Tibial nerve (tissue), 4 donors: ENCODE data around the gene TMEM204.

Source experiments
- CTCF ChIP-seq, 5 experiments: fragments of 200-600 bp in 3 of 5; fragments of 450-650 bp in 2 of 5; sonication (generic) in 3 of 5; IDR thresholded peaks; one replicate each; pipeline ENCODE4 v1.5.1; 2016 to 2019; ENCODE audit warnings: antibody characterized with exemption in 5 of 5, mild to moderate bottlenecking in 3 of 5, moderate library complexity in 2 of 5
- EP300 ChIP-seq, 2 donors: sonication (generic); formaldehyde crosslinking; IDR thresholded peaks; one replicate each; pipeline ENCODE4 v1.6.1; 2017; ENCODE audit warnings: antibody characterized with exemption in 2 of 2, mild to moderate bottlenecking in 1 of 2
- POLR2A ChIP-seq, 2 donors: fragments of 450-650 bp; IDR thresholded peaks; one replicate each; pipeline ENCODE4 v1.6.1; 2017; ENCODE audit warnings: antibody characterized with exemption in 2 of 2, mild to moderate bottlenecking in 2 of 2, moderate library complexity in 2 of 2

DNA sequence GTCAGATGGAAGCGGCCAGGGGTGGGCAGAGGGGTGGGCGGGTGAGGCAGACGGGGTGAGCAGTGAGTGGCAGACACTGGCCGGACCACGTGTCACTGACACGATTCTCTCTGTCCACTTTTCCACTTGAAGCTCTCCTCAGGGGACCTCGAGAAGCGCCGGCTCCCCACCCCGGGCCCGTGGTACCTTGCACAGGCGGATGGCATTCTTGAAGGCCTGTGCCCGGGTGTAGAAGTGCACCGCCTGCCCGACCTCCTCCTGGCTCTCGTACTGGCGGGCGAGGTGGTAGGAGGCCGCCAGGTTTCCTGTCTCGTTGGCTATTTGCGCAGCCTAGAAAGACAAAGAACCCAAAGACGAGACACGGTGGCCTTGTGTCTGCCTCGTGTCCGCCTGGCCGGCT, 9.1 kb upstream of the TMEM204 start:
- no peak for TF ChIP-seq POLR2A (IDR thresholded peaks at IDR 0.05)
- no peak for TF ChIP-seq CTCF (IDR thresholded peaks at IDR 0.05)
- no peak for TF ChIP-seq EP300 (IDR thresholded peaks at IDR 0.05)
